WERI-Rb-1 (cell line): ENCODE results near the gene SEPTIN6.
A peak's percentile ranks its signal among the peaks of the same experiment; 100 is the strongest.
"Not testable (repeated sequence)": the region's sequence is repeated elsewhere in the genome, so short reads cannot be mapped to it uniquely, and the experiment has no call there.

Source experiments
- DNase-seq: peaks from one replicate; pipeline ENCODE4 v3.0.0-alpha.2; 2020
- H3K27ac ChIP-seq: fragments of 250-450 bp; sonication (Bioruptor Pico); 2 replicates; pipeline ENCODE4 v1.5.1; 2020; ENCODE audit warnings: mild to moderate bottlenecking, moderate library complexity
- H3K27me3 ChIP-seq: fragments of 250-450 bp; sonication (Bioruptor Pico); 2 replicates; pipeline ENCODE4 v1.5.1; 2021; ENCODE audit warnings: mild to moderate bottlenecking, low read depth, moderate library complexity; ENCODE audit not compliant: insufficient read depth, severe bottlenecking
- H3K36me3 ChIP-seq: fragments of 250-450 bp; sonication (Bioruptor Pico); 2 replicates; pipeline ENCODE4 v1.5.1; 2020; ENCODE audit warnings: mild to moderate bottlenecking, moderate library complexity
- H3K4me3 ChIP-seq: 2 replicates; pipeline ENCODE4 v1.5.1; 2011; ENCODE audit warnings: low read depth, mild to moderate bottlenecking, control low read depth, low read length
- H3K9me3 ChIP-seq: fragments of 250-450 bp; sonication (Bioruptor Pico); 2 replicates; pipeline ENCODE4 v1.5.1; 2021; ENCODE audit warnings: mild to moderate bottlenecking, moderate library complexity; ENCODE audit not compliant: severe bottlenecking
- CTCF ChIP-seq: IDR thresholded peaks from 2 replicates; pipeline ENCODE4 v1.5.1; 2011; ENCODE audit warnings: low read depth, mild to moderate bottlenecking, control low read depth, inconsistent platforms, low read length

The SEPTIN6 gene

GRCh38 chrX:119687661-119688413 is 5.1 kb downstream of the SEPTIN6 start:
- H3K27ac ChIP-seq: no peak overlapping the region
- H3K36me3 ChIP-seq: no peaks in the 10 kb centered on the region
- no peak for TF ChIP-seq CTCF
- H3K9me3 ChIP-seq: no peaks in the 10 kb centered on the region
- no peak overlapping the region for H3K4me3 ChIP-seq
- DNase-seq: no peak
- H3K27me3 ChIP-seq: peaks cover 8% of the 10 kb centered on the region

- peaks cover 8% of the 10 kb centered on the region for H3K27me3 ChIP-seq
- no peak overlapping the region for H3K4me3 ChIP-seq
- peak; percentile 18 for DNase-seq
- H3K27ac ChIP-seq: peak overlapping the region; percentile 10; the same call in 1 of the 2 replicates
- no peaks in the 10 kb centered on the region for H3K9me3 ChIP-seq
- no peaks in the 10 kb centered on the region for H3K36me3 ChIP-seq
- TF ChIP-seq CTCF: no peak
Observed at GRCh38 chrX:119686087-119686691, 6.8 kb downstream of the SEPTIN6 start.

- no peak for TF ChIP-seq CTCF
- Histone ChIP-seq H3K4me3 (no peak overlapping the region), H3K9me3 (no peaks in the 10 kb centered on the region), H3K27ac (0 out of 2 replicates have a peak overlapping the region, but pooled peaks have one; percentile 10), H3K27me3 (peaks cover 8% of the 10 kb centered on the region), H3K36me3 (no peaks in the 10 kb centered on the region)
- DNase-seq: no peak
Observed at GRCh38 chrX:119685225-119686066, 7.5 kb downstream of the SEPTIN6 start.

- Histone ChIP-seq H3K27me3 (peaks cover 11% of the 10 kb centered on the region), H3K9me3 (no peaks in the 10 kb centered on the region), H3K4me3 (no peak overlapping the region), H3K27ac (no peak overlapping the region), H3K36me3 (no peaks in the 10 kb centered on the region)
- no peak for TF ChIP-seq CTCF
- DNase-seq: no peak
Observed at GRCh38 chrX:119684916-119685224, 8.1 kb downstream of the SEPTIN6 start.

- H3K36me3 ChIP-seq, DNase-seq, H3K9me3 ChIP-seq, H3K4me3 ChIP-seq, H3K27ac ChIP-seq: not testable (repeated sequence)
- peaks cover 11% of the 10 kb centered on the region for H3K27me3 ChIP-seq
Observed at GRCh38 chrX:119684312-119684711, 8.7 kb downstream of the SEPTIN6 start.
